Keratinocyte (primary cell): ENCODE measurements around the gene GRHL3.

Source experiments
- CTCF ChIP-seq, 3 experiments: IDR thresholded peaks in 1 of 3; conservative IDR thresholded peaks in 1 of 3; optimal IDR thresholded peaks in 1 of 3; 2 replicates in 2 of 3; 3 replicates in 1 of 3; pipeline versions ENCODE3 to v1.5.1; 2011; ENCODE audit warnings: low read length in 3 of 3, mild to moderate bottlenecking in 3 of 3, moderate library complexity in 2 of 3, control low read depth in 1 of 3, inconsistent platforms in 1 of 3; ENCODE audit not compliant: insufficient read depth in 2 of 3; ENCODE audit errors: extremely low read depth in 1 of 3
- EZH2 ChIP-seq: IDR thresholded peaks from one replicate; pipeline ENCODE4 v1.6.1; 2012; ENCODE audit warnings: inconsistent platforms, mild to moderate bottlenecking, low read length, moderate library complexity

GRCh38 chr1:24364605-24364974, 45.4 kb downstream of the GRHL3 start:
- no peak for TF ChIP-seq CTCF (optimal IDR thresholded peaks at IDR 0.05 in 1 of 3, IDR thresholded peaks at IDR 0.05 in 1 of 3, conservative IDR thresholded peaks at IDR 0.05 in 1 of 3; ENCODE audit: extremely low read depth in 1 of 3, insufficient read depth in 2 of 3, low read length in 3 of 3)
- TF ChIP-seq EZH2: no peak
